PC-3 (cell line): ENCODE data around the gene RGMB.

Experiments
- EZH2 ChIP-seq: fragments of 300-600 bp; sonication (generic); IDR thresholded peaks from one replicate; pipeline ENCODE4 v1.6.1; 2017; ENCODE audit warnings: antibody characterized with exemption, mild to moderate bottlenecking, low read length; ENCODE audit not compliant: unreplicated experiment
- TF ChIP-seq, protein P1 (sequence below): fragments of 300-600 bp; sonication (generic); conservative IDR thresholded peaks from 2 replicates; pipeline ENCODE4 v1.5.1; 2017; ENCODE audit warnings: antibody characterized with exemption, low read depth, mild to moderate bottlenecking, low read length

DNA sequence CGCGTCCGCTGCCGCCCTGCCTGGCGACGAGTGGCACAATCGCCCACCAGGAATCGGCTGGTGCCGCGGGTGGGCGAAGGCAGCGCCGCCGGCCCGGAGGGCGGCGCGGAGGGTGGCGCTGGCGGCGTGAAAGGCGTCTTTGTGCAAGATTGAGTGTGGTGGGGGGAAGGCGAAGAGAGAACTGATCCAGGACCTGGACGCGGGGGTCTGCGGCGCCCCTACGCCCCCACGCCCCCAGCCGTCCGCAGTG, 4.6 kb upstream of the RGMB start:
- TF ChIP-seq, protein P1, sequence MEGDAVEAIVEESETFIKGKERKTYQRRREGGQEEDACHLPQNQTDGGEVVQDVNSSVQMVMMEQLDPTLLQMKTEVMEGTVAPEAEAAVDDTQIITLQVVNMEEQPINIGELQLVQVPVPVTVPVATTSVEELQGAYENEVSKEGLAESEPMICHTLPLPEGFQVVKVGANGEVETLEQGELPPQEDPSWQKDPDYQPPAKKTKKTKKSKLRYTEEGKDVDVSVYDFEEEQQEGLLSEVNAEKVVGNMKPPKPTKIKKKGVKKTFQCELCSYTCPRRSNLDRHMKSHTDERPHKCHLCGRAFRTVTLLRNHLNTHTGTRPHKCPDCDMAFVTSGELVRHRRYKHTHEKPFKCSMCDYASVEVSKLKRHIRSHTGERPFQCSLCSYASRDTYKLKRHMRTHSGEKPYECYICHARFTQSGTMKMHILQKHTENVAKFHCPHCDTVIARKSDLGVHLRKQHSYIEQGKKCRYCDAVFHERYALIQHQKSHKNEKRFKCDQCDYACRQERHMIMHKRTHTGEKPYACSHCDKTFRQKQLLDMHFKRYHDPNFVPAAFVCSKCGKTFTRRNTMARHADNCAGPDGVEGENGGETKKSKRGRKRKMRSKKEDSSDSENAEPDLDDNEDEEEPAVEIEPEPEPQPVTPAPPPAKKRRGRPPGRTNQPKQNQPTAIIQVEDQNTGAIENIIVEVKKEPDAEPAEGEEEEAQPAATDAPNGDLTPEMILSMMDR = no peak; the same call in 1 of the 2 replicates
- no peak for TF ChIP-seq EZH2
